Endothelial cell of umbilical vein (primary cell): Measurements from ENCODE around the gene DUSP11. TPM values are rescaled to one million over a fixed set of nuclear protein-coding genes. Genes with fewer than 3 reads are reported as not detected.

Experiments
- BruUV-seq: library from RNA; stranded (reverse); fragments of 400-500 nt; replicated peaks from 2 replicates; lab custom pipeline; 2021; lab: Mats Ljungman, UMichigan
- CTCF ChIA-PET: fragments of 300-600, 350-600 bp; sonication (Branson Sonifier 250); formaldehyde crosslinking; loops from one replicate; lab custom pipeline; 2021; ENCODE audit warnings: antibody characterized with exemption, inconsistent platforms; lab: Charles Lee
- POLR2A ChIA-PET: fragments of 300-600, 350-600 bp; sonication (Branson Sonifier 250); formaldehyde crosslinking; loops from one replicate; lab custom pipeline; 2021; ENCODE audit warnings: antibody characterized with exemption, inconsistent platforms; lab: Charles Lee
- DNase-seq: peaks from one replicate; pipeline ENCODE4 v3.0.0-alpha.2; 2011; ENCODE audit warnings: low read depth, low spot score
- FAIRE-seq: peaks from 2 replicates; lab custom pipeline; 2011; peaks lifted over from hg19 to GRCh38; lab: Jason Lieb, UNC
- H2AFZ ChIP-seq: 2 replicates; pipeline ENCODE4 v1.6.0; 2012; ENCODE audit warnings: low read depth, low read length, control low read depth, inconsistent platforms
- H3K27ac ChIP-seq: 2 replicates; pipeline ENCODE4 v1.5.1; 2011; ENCODE audit warnings: low read depth, mild to moderate bottlenecking, control low read depth, low read length, moderate library complexity; ENCODE audit not compliant: insufficient read depth
- H3K27me3 ChIP-seq, 2 experiments: 2 replicates each; pipeline versions ENCODE4 v1.6.0 to v1.6.1; 2011; ENCODE audit warnings: low read length in 2 of 2, mixed read lengths in 1 of 2; ENCODE audit not compliant: control insufficient read depth in 2 of 2, insufficient read depth in 2 of 2
- H3K36me3 ChIP-seq, 2 experiments: 2 replicates in 1 of 2; 3 replicates in 1 of 2; pipeline ENCODE4 v1.5.1; 2011; ENCODE audit warnings: low read length in 2 of 2, mild to moderate bottlenecking in 1 of 2, moderate library complexity in 1 of 2; ENCODE audit not compliant: control insufficient read depth in 2 of 2, insufficient read depth in 2 of 2; ENCODE audit errors: extremely low read depth in 1 of 2
- H3K4me1 ChIP-seq: 3 replicates; pipeline ENCODE4 v1.5.1; 2011; ENCODE audit warnings: mild to moderate bottlenecking, low read length; ENCODE audit not compliant: control insufficient read depth, insufficient read depth; ENCODE audit errors: extremely low read depth
- H3K4me2 ChIP-seq: 2 replicates; pipeline ENCODE4 v1.6.1; 2011; ENCODE audit warnings: low read length, control low read depth, mixed read lengths; ENCODE audit not compliant: insufficient read depth
- H3K4me3 ChIP-seq, 3 experiments: fragments of 200-600 bp in 1 of 3; sonication (generic), shearing (Covaris generic) in 1 of 3; replicated peaks in 1 of 3; 2 replicates each; pipeline ENCODE4 v1.5.1; 2011 to 2016; ENCODE audit warnings: control low read depth in 3 of 3, low read length in 3 of 3, mild to moderate bottlenecking in 2 of 3, inconsistent platforms in 1 of 3, low read depth in 1 of 3, moderate library complexity in 1 of 3; ENCODE audit not compliant: insufficient read depth in 1 of 3
- H3K79me2 ChIP-seq: 2 replicates; pipeline ENCODE4 v1.6.0; 2012; ENCODE audit warnings: low read length, inconsistent platforms; ENCODE audit not compliant: control insufficient read depth, insufficient read depth
- H3K9ac ChIP-seq: replicated peaks from 2 replicates; pipeline ENCODE3; 2011; ENCODE audit warnings: low read length, control low read depth; ENCODE audit not compliant: insufficient read depth; ENCODE audit errors: extremely low read depth
- H3K9me1 ChIP-seq: replicated peaks from 3 replicates; pipeline ENCODE4 v1.6.0; 2011; ENCODE audit warnings: mild to moderate bottlenecking, low read length; ENCODE audit not compliant: control insufficient read depth, insufficient read depth; ENCODE audit errors: extremely low read depth
- H3K9me3 ChIP-seq: replicated peaks from 2 replicates; pipeline ENCODE4 v1.5.1; 2012; ENCODE audit warnings: low read length, inconsistent platforms; ENCODE audit not compliant: control insufficient read depth, insufficient read depth
- H4K20me1 ChIP-seq: replicated peaks from 2 replicates; pipeline ENCODE3; 2011; ENCODE audit warnings: mild to moderate bottlenecking, low read length; ENCODE audit not compliant: control insufficient read depth, insufficient read depth; ENCODE audit errors: extremely low read depth
- CTCF ChIP-seq, 2 donors: IDR thresholded peaks; 1 replicate in 1 of 2; 2 replicates in 1 of 2; pipeline ENCODE4 v1.5.1; 2011; ENCODE audit warnings: low read length in 2 of 2, mild to moderate bottlenecking in 2 of 2, moderate library complexity in 2 of 2, control low read depth in 1 of 2, inconsistent platforms in 1 of 2, low read depth in 1 of 2; ENCODE audit not compliant: insufficient read depth in 1 of 2; ENCODE audit errors: extremely low read depth in 1 of 2
- EZH2 ChIP-seq: IDR thresholded peaks from 2 replicates; pipeline ENCODE4 v1.6.1; 2012; ENCODE audit warnings: borderline replicate concordance, low read depth, mild to moderate bottlenecking, moderate library complexity, low read length, inconsistent platforms; ENCODE audit not compliant: severe bottlenecking
- FOS ChIP-seq: IDR thresholded peaks from 2 replicates; pipeline ENCODE4 v1.6.1; 2011; ENCODE audit warnings: mild to moderate bottlenecking, low read length, moderate library complexity, borderline replicate concordance; ENCODE audit not compliant: insufficient read depth
- GATA2 ChIP-seq: IDR thresholded peaks from 2 replicates; pipeline ENCODE4 v1.7.0; 2011; ENCODE audit warnings: low read depth, mild to moderate bottlenecking, moderate library complexity, mixed read lengths, low read length; ENCODE audit not compliant: insufficient read length, insufficient read depth
- JUN ChIP-seq: IDR thresholded peaks from 2 replicates; pipeline ENCODE4 v1.6.1; 2011; ENCODE audit warnings: borderline replicate concordance, low read depth; ENCODE audit not compliant: insufficient read length, insufficient read depth
- MYC ChIP-seq: IDR thresholded peaks from one replicate; pipeline ENCODE4 v1.6.1; 2011; ENCODE audit warnings: mild to moderate bottlenecking, low read depth, low read length
- POLR2A ChIP-seq: IDR thresholded peaks from 2 replicates; pipeline ENCODE4 v1.6.1; 2012; ENCODE audit warnings: low read depth, mild to moderate bottlenecking, control low read depth, low read length
- POLR2AphosphoS5 ChIP-seq: IDR thresholded peaks from 2 replicates; pipeline ENCODE4 v1.6.1; 2012; ENCODE audit warnings: low read depth, mild to moderate bottlenecking, control low read depth, low read length, moderate library complexity; ENCODE audit not compliant: insufficient read depth
- dilution Hi-C: fragments of 300-500 bp; cut with MboI; formaldehyde crosslinking; loops from one replicate; pipeline ENCODE4 v1.15.0; 2019; ENCODE audit warnings: low sequenced_read_pairs; ENCODE audit not compliant: extremely low pct_ligation_motif_present
- intact Hi-C: fragments of 100-400 bp; cut with micrococcal nuclease; formaldehyde crosslinking; loops from one replicate; pipeline ENCODE4 v1.10.0; 2022
- polyA plus RNA-seq, 4 experiments: library from polyadenylated mRNA; depleted of rRNA in 3 of 4; stranded (reverse) in 3 of 4; unstranded in 1 of 4; fragments of >200 nt; gene quantifications; 2 replicates each; pipeline versions ENCODE4 v1.2.1 to v1.2.3, GENCODE V29; 2011 to 2012; ENCODE audit warnings: missing spikeins in 1 of 4
- total RNA-seq: library from RNA; stranded (reverse); gene quantifications from 2 replicates; pipeline ENCODE4 v1.2.3, GENCODE V29; 2021
- TF ChIP-seq, protein P1 (sequence below): IDR thresholded peaks from 2 replicates; pipeline ENCODE4 v1.6.1; 2011; ENCODE audit not compliant: insufficient read depth, insufficient read length

Gene DUSP11
- total and polyA plus RNA-seq, 2 donors (not counting 3 experiments of a cell fraction or from before 2014, with no cell fraction given): 18.6 to 27.0 TPM

- ChIA-PET POLR2A (no interaction called here), CTCF (interaction anchor here (1.2 to 1.4 kb wide), 2 partner anchors 11 to 80 kb away, joined by 4 read pairs; no protein-coding TSS in a partner anchor)
- no peaks in the 10 kb centered on the region for H4K20me1 ChIP-seq
- H3K4me1 ChIP-seq: peaks cover 17% of the 10 kb centered on the region
- no peaks in the 10 kb centered on the region for H3K79me2 ChIP-seq
- dilution Hi-C loops (no loop called here), intact Hi-C loops (loop anchor here (1.0 kb wide), 1 partner anchor 23 kb away; the partner anchor contains the start of gene TPRKB)
- no peak overlapping the region for H3K4me2 ChIP-seq
- H3K27me3 ChIP-seq: no peaks in the 10 kb centered on the region
- FAIRE-seq (no peak), DNase-seq (no peak)
- TF ChIP-seq POLR2AphosphoS5 (no peak), JUN (no peak), MYC (no peak), CTCF (IDR thresholded peaks at IDR 0.05; ENCODE audit: extremely low read depth in 1 of 2, insufficient read depth in 1 of 2, low read depth in 1 of 2, low read length in 2 of 2) (no peak), POLR2A (no peak), FOS (no peak), EZH2 (no peak), GATA2 (no peak)
- TF ChIP-seq, protein P1, sequence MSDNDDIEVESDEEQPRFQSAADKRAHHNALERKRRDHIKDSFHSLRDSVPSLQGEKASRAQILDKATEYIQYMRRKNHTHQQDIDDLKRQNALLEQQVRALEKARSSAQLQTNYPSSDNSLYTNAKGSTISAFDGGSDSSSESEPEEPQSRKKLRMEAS: no peak
- H3K27ac ChIP-seq: peak overlapping the region; percentile 5
- no peak overlapping the region for H3K4me3 ChIP-seq
- H3K9me3 ChIP-seq: no peaks in the 10 kb centered on the region
- H3K36me3 ChIP-seq: peaks cover under 1 to 9% of the 10 kb centered on the region in 2 experiments
- no peaks in the 10 kb centered on the region for H3K9me1 ChIP-seq
- no peak overlapping the region for H3K9ac ChIP-seq
- no peak overlapping the region for H2AFZ ChIP-seq
- no TSS peak for BruUV-seq
Observed at GRCh38 chr2:73759904-73760303, 20.0 kb downstream of the DUSP11 start.
